HL-60 (cell line): Measurements from ENCODE around the gene VWA2.

ENCODE experiments used
- DNase-seq, 2 experiments: peaks; one replicate each; pipeline ENCODE4 v3.0.0-alpha.2; 2010 to 2020; ENCODE audit warnings: low read depth in 1 of 2, low spot score in 1 of 2
- H3K27ac ChIP-seq: fragments of 250-450 bp; sonication (Bioruptor Pico); replicated peaks from 2 replicates; pipeline ENCODE4 v1.5.1; 2020; ENCODE audit warnings: mild to moderate bottlenecking, moderate library complexity
- H3K27me3 ChIP-seq: fragments of 250-450 bp; sonication (Bioruptor Pico); 2 replicates; pipeline ENCODE4 v1.5.1; 2021; ENCODE audit warnings: mild to moderate bottlenecking, moderate library complexity; ENCODE audit not compliant: insufficient read depth, poor library complexity, severe bottlenecking
- H3K4me3 ChIP-seq: replicated peaks from 2 replicates; pipeline ENCODE4 v1.5.1; 2011; ENCODE audit warnings: mild to moderate bottlenecking, control low read depth, low read length; ENCODE audit not compliant: insufficient read depth
- GABPA ChIP-seq: IDR thresholded peaks from 2 replicates; pipeline ENCODE4 v1.6.1; 2012; ENCODE audit warnings: low read depth
- POLR2AphosphoS5 ChIP-seq: IDR thresholded peaks from 2 replicates; pipeline ENCODE4 v1.6.1; 2012; ENCODE audit warnings: low read depth
- SPI1 ChIP-seq: IDR thresholded peaks from 2 replicates; pipeline ENCODE4 v1.6.1; 2012; ENCODE audit warnings: low read depth, mild to moderate bottlenecking, borderline replicate concordance
- TF ChIP-seq, protein P1 (sequence below): IDR thresholded peaks from 2 replicates; pipeline ENCODE4 v1.6.1; 2012; ENCODE audit warnings: low read depth; ENCODE audit not compliant: insufficient replicate concordance
- TF ChIP-seq, protein P2 (sequence below): IDR thresholded peaks from one replicate; pipeline ENCODE4 v1.5.1; 2011; ENCODE audit warnings: low read length, control low read depth, inconsistent platforms; ENCODE audit not compliant: insufficient read depth

Gene VWA2

DNA sequence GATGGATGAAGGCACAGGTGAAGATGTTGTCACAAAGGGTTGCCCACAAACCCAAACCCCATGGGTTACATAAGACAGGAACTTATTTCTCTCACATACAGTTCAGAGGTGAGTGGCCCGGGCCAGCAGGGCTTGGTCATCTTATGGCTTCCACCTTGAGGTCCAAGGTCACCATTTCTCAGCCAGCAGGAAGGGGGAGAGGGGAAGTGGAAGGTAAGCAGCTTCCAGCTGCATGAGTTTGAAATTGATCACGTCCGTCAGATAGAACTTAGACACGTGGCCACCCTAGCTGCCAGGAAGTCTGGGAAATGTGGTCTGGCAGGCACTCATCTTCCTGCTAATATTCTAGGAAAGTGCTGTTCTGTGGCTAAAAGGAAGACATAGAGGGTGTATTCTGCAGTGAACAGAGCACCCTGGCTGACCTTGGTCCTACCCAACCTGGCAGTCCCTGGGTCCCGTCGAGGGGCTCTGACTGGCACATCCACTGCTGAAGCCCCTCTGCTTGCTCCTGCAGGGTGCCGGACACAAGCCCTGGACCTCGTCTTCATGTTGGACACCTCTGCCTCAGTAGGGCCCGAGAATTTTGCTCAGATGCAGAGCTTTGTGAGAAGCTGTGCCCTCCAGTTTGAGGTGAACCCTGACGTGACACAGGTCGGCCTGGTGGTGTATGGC, 49.5 kb downstream of the VWA2 start:
- no peak for TF ChIP-seq POLR2AphosphoS5
- TF ChIP-seq, protein P1, sequence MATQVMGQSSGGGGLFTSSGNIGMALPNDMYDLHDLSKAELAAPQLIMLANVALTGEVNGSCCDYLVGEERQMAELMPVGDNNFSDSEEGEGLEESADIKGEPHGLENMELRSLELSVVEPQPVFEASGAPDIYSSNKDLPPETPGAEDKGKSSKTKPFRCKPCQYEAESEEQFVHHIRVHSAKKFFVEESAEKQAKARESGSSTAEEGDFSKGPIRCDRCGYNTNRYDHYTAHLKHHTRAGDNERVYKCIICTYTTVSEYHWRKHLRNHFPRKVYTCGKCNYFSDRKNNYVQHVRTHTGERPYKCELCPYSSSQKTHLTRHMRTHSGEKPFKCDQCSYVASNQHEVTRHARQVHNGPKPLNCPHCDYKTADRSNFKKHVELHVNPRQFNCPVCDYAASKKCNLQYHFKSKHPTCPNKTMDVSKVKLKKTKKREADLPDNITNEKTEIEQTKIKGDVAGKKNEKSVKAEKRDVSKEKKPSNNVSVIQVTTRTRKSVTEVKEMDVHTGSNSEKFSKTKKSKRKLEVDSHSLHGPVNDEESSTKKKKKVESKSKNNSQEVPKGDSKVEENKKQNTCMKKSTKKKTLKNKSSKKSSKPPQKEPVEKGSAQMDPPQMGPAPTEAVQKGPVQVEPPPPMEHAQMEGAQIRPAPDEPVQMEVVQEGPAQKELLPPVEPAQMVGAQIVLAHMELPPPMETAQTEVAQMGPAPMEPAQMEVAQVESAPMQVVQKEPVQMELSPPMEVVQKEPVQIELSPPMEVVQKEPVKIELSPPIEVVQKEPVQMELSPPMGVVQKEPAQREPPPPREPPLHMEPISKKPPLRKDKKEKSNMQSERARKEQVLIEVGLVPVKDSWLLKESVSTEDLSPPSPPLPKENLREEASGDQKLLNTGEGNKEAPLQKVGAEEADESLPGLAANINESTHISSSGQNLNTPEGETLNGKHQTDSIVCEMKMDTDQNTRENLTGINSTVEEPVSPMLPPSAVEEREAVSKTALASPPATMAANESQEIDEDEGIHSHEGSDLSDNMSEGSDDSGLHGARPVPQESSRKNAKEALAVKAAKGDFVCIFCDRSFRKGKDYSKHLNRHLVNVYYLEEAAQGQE = no peak
- no peak for TF ChIP-seq SPI1
- TF ChIP-seq, protein P2, sequence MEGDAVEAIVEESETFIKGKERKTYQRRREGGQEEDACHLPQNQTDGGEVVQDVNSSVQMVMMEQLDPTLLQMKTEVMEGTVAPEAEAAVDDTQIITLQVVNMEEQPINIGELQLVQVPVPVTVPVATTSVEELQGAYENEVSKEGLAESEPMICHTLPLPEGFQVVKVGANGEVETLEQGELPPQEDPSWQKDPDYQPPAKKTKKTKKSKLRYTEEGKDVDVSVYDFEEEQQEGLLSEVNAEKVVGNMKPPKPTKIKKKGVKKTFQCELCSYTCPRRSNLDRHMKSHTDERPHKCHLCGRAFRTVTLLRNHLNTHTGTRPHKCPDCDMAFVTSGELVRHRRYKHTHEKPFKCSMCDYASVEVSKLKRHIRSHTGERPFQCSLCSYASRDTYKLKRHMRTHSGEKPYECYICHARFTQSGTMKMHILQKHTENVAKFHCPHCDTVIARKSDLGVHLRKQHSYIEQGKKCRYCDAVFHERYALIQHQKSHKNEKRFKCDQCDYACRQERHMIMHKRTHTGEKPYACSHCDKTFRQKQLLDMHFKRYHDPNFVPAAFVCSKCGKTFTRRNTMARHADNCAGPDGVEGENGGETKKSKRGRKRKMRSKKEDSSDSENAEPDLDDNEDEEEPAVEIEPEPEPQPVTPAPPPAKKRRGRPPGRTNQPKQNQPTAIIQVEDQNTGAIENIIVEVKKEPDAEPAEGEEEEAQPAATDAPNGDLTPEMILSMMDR = no peak
- TF ChIP-seq GABPA = no peak
- Histone ChIP-seq H3K27ac (no peak overlapping the region), H3K27me3 (no peaks in the 10 kb centered on the region), H3K4me3 (no peak overlapping the region)
- DNase-seq = no peak

DNA sequence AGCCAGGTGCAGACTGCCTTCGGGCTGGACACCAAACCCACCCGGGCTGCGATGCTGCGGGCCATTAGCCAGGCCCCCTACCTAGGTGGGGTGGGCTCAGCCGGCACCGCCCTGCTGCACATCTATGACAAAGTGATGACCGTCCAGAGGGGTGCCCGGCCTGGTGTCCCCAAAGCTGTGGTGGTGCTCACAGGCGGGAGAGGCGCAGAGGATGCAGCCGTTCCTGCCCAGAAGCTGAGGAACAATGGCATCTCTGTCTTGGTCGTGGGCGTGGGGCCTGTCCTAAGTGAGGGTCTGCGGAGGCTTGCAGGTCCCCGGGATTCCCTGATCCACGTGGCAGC, 50.0 kb downstream of the VWA2 start:
- Histone ChIP-seq H3K4me3 (no peak overlapping the region), H3K27me3 (no peaks in the 10 kb centered on the region), H3K27ac (no peak overlapping the region)
- no peak for DNase-seq
- TF ChIP-seq, protein P2 = no peak
- TF ChIP-seq POLR2AphosphoS5 (no peak), SPI1 (no peak), GABPA (no peak)
- TF ChIP-seq, protein P1 = no peak

DNA sequence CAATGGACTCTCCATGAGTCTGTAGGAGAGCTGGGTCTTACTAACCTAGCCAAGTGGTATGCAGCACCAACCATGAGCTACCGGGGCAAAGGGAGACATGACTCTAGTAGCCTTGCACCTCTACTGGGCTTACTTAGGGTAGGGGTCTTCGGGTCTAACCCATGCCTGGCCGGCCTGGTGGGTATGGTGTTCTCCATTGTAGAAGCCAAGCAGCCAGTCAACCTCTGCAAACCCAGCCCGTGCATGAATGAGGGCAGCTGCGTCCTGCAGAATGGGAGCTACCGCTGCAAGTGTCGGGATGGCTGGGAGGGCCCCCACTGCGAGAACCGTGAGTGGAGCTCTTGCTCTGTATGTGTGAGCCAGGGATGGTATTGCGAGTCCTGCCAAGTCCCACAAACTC, 51.0 kb downstream of the VWA2 start:
- Histone ChIP-seq H3K27ac (no peak overlapping the region), H3K27me3 (no peaks in the 10 kb centered on the region), H3K4me3 (no peak overlapping the region)
- no peak for DNase-seq
- TF ChIP-seq, protein P2 = no peak
- TF ChIP-seq, protein P1 = no peak
- no peak for TF ChIP-seq POLR2AphosphoS5
